Neural progenitor cell (in vitro differentiated cells): Measurements from ENCODE around the gene RSBN1L.

Experiments used
- EZH2 ChIP-seq: fragments of 200-600 bp; sonication (generic); IDR thresholded peaks from 2 replicates; pipeline ENCODE4 v1.6.1; 2017; ENCODE audit warnings: antibody characterized with exemption, mild to moderate bottlenecking, moderate library complexity
- TF ChIP-seq, protein P1 (sequence below): fragments of 200-600 bp; sonication (generic); IDR thresholded peaks from 2 replicates; pipeline ENCODE4 v1.5.1; 2017; ENCODE audit warnings: antibody characterized with exemption, mild to moderate bottlenecking

DNA sequence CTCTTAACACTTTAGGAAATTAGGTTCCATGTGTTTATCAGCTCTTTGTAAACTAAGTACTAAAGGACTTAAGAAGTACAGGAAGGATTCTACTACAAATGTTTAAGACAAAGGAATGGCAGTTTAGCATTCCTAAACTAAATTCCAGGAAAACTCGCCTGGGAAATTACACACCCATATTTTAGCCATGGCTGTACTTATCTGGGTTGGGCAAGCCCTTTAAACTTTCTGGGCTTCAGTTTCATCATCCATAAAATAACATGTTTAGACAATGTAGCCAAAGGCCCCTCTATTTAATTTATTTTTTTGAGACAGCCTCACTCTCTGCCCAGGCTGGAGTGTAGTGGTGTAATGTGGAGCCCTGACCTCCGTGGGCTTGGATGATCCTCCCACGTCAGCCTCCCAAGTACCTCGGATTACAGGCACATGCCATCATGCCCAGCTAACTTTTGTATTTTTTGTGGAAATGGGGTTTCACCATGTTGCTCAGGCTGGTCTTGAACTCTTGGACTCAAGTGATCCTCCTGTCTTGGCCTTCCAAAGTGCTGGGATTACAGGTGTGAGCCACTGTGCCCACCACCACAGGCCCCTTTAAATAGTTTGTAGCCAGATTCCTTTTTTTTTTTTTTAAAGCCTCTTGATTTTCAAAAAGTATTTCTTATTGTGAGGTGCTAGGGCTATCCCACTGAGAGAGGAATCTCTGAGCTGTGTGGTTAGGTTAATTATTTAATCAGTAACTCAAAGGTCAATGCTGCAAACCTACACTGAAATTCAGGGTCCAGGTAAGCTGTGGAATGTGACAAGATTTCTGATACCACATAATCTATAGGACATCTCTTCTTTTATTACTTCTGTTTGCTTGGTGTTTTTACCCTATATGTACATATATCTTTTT, 69.9 kb downstream of the RSBN1L start:
- TF ChIP-seq, protein P1, sequence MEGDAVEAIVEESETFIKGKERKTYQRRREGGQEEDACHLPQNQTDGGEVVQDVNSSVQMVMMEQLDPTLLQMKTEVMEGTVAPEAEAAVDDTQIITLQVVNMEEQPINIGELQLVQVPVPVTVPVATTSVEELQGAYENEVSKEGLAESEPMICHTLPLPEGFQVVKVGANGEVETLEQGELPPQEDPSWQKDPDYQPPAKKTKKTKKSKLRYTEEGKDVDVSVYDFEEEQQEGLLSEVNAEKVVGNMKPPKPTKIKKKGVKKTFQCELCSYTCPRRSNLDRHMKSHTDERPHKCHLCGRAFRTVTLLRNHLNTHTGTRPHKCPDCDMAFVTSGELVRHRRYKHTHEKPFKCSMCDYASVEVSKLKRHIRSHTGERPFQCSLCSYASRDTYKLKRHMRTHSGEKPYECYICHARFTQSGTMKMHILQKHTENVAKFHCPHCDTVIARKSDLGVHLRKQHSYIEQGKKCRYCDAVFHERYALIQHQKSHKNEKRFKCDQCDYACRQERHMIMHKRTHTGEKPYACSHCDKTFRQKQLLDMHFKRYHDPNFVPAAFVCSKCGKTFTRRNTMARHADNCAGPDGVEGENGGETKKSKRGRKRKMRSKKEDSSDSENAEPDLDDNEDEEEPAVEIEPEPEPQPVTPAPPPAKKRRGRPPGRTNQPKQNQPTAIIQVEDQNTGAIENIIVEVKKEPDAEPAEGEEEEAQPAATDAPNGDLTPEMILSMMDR: no peak
- TF ChIP-seq EZH2: no peak
